SK-N-MC (cell line): ENCODE results near the gene FAT1.

Experiments used
- FOXP2 ChIP-seq: optimal IDR thresholded peaks from 2 replicates; pipeline ENCODE3; 2011; ENCODE audit warnings: mild to moderate bottlenecking, moderate library complexity; ENCODE audit not compliant: insufficient read depth; ENCODE audit errors: extremely low read length, control extremely low read depth
- POLR2AphosphoS5 ChIP-seq: IDR thresholded peaks from 2 replicates; pipeline ENCODE4 v1.6.1; 2012; ENCODE audit warnings: mild to moderate bottlenecking, low read depth, low read length, borderline replicate concordance

DNA sequence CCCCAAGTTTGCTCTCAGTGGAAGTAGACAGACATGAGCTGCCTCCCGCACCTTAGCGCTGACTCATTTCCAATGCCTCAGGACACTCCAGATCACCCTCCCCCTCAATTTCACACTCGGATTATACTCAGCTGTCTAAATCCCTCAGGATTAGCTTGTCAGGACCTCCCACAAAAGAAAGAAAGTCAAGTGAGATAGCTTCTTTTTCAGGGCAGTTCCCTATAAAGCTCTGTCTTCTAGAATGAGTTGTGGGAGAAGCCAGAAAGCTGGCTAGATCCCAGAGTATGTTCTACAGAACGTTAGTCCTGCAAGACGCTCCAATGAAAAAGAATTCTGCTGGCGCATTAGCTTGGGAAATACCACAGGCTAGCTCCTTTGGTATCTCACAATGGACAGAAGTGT lies 117.1 kb downstream of the FAT1 start:
- no peak for TF ChIP-seq FOXP2
- no peak for TF ChIP-seq POLR2AphosphoS5
